Activated gamma-delta T cell (primary cell): Measurements from ENCODE around the gene URI1.
"Not testable (repeated sequence)": the region's sequence is repeated elsewhere in the genome, so short reads cannot be mapped to it uniquely, and the experiment has no call there.

ENCODE experiments used
- DNase-seq: peaks from one replicate; lab custom pipeline; 2025; lab: John Stamatoyannopoulos, UW

URI1 gene

DNA sequence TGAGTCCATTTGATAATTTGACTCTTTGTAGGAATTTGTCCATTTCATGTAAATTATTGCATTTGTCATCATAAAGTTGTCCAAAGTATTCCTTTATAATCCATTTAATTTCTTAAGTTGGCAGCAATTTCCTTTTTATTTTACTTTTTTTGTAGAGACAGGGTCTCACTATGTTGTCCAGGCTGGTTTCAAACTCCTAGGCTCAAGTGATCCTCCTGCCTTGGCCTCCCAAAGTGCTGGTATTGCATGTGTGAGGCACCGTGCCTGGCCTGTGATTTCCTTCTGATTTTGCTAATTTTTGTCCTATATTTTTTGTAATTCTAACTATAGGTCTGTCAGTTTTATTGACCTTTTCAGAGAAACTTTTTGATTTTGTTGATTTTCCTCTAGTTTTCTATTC lies 84.9 kb downstream of the URI1 start:
- no peak for DNase-seq

- DNase-seq, result no peak
These were observed 86.3 kb downstream of the URI1 start for GRCh38 chr19:30028118-30028991.

- DNase-seq, result no peak
These were observed 86.9 kb downstream of the URI1 start for GRCh38 chr19:30028992-30029343.

GRCh38 chr19:30029721-30030510 lies 87.9 kb downstream of the URI1 start:
- DNase-seq, result no peak

DNA sequence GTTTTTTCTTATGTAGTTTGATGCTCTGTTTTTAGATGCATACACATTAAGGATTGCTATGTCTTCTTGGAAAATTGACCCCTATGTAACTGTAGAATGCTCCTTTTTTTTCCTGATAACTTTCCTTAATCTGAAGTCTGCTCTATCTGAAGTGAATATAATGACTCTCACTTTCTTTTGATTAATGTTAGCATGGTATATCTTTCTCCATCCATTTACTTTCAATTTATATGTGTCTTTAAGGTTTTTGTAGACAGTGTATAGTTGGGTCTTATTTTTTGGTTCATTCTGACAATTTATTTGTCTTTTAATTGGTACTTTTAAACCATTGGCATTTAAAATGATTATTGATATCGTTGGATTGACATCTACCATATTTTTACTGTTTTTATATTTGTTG lies 92.3 kb downstream of the URI1 start:
- DNase-seq, result no peak

DNA sequence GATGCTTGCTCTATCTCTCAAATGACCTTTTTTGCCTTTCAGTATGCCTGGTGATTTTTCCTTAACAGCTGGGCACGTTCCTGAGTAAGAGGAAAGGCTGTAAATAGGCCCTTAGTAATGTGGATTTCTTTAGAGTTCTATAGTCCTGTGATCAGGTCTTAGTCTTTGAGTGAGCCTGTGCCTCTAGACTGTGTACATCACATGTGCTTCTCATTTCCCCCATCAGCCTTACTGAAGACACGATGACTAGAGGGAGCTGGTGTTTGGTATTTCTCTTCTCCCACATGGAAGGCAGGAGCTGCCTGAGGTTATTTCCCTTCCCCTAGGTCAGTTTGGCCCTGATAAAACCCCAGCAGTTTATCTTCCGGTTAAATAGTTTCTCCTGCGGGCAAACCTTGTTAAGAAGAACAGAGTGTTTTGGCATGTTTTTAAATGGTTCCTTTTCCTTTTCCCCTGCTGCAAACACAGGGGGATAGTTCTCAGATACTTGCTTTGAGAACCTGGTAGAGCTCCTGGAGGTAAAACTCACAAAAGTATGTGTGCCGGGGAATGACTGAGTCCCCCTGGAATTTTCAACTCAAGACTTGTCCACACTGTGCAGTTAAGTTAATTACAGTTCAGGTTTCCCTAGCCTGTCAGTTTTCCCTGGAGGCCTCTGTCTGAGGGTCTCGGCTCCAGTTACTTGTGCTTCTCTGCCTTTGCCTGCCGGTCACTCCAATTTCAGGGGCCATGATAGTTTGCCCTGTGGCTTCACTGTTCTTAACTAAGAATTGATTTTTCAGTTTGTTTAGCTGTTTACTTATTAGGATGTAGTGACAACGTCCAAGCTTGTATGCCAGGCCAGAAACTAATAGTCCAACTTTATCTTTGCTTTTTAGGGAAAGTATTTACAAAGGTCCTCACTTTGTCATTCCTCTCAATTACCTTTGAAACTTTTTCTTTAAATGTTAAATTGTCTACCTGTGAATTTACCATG lies 94.4 kb downstream of the URI1 start:
- DNase-seq, result no peak

DNA sequence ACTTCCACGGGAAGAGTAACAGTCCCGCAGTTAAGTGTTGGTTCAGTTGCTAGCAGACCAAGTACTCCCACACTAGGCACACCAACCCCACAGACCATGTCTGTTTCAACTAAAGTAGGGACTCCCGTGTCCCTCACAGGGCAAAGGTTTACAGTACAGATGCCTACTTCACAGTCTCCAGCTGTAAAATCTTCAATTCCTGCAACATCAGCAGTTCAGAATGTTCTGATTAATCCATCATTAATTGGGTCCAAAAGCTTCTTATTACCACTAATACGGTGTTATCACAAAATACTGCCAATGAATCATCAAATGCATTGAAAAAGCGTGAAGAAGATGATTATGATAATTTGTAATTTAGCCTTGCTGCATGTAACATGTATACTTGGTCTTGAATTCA lies 95.8 kb downstream of the URI1 start:
- DNase-seq, result no peak

DNA sequence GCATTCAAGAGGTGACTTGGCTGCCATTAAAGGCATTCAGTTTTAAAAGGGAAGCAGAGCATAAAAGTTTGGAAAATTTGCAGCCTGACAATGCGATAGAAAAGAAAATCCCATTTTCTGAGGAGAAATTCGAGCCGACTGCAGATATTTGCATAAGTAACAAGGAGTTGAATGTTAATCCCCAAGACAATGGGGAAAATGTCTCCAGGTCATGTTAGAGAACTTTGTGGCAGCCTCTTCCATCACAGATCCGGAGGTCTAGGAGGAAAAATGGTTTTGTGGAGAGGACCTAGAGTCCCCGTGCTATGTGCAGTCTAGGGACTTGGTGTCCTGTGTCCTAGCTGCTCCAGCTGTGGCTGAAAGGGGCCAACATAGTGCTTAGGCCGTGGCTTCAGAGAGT lies 99.9 kb downstream of the URI1 start:
- not testable (repeated sequence) for DNase-seq

- DNase-seq, result not testable (repeated sequence)
These were observed 101.0 kb downstream of the URI1 start for GRCh38 chr19:30043008-30043407.

DNA sequence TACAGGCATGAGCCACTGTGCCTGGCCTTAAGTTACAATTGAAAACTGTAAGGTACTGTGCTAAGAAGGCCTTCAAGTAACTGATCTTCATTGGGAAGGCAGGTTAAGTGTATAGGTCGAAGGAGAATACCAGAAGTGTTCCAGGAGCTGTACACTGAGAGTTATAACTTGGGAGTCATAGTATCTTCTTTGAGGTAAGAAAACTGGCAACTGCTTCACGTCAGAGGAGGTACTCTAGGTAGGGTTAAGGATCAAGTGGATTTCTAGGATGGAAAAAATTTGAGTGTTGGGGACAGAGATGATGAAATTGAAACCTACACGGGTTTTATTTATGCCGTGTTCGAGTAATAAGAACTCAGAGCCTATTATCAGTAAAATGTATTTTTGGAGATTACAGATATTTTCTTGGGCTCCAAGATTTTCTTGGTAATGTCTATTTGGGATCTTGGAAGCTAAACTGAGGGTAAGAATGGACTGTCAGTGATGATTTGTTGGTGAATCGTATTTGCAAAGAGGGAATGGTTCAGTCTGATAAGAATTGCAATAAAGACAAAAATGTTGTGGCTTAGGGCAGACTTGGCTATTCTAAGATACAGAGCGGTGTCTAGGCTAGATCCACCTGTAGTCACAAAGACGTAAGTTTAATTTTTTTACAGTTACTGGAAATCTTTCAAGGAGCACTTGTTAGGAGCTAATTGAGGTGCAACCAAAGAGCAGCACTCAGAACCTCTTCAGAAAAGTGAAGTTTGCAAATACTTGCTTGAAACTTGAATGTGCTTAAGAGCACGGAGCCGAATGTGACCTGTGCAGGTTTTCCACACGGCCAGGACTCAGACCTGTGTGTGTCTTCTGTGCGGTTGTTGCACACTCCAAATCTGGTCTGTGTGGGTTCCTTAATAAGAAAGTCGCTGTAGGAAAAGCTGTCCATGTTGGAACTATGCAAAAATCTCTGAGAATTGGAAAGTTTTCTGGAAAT lies 102.5 kb downstream of the URI1 start:
- DNase-seq, result no peak

- no peak for DNase-seq
These were observed 104.5 kb downstream of the URI1 start for GRCh38 chr19:30046522-30046921.

DNA sequence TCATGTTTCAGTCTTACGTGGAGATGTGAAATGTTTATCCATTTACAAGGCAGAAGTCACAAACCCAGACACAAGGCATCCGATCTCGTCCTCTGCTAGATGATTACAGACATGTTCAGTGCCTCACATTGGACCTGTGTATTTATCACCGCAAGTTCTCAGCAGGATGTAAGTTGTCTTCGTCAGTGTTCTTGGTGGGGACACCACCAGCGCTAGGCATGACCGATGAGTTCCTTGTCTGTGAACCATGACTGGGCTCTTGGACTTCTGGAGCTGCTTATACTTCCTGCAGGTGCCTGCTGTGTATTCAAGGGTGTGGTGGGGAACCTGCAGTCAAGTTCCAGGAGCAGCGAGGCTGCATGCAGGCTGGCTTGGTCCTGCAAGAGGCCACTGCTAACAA lies 105.4 kb downstream of the URI1 start:
- no peak for DNase-seq

DNA sequence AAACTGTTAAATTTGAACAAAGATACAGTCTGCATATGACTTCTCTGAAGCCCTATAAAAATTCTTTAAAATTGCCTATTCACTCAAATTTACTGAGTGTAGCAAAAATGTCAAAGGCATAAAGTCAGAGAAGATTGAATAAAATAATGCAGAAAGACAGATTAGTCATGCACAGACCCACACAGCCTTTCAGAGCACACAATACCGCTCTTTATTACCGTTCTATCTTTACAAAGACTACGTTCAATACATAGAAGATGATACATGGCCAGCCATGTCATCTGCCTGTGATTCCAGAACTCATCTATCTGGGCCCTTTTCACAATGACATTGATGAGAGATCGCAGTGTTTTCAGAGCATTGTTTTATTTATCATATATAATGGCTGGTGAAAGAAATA lies 107.2 kb downstream of the URI1 start:
- no peak for DNase-seq

- DNase-seq, result no peak
These were observed 108.0 kb downstream of the URI1 start for GRCh38 chr19:30049846-30050667.

DNA sequence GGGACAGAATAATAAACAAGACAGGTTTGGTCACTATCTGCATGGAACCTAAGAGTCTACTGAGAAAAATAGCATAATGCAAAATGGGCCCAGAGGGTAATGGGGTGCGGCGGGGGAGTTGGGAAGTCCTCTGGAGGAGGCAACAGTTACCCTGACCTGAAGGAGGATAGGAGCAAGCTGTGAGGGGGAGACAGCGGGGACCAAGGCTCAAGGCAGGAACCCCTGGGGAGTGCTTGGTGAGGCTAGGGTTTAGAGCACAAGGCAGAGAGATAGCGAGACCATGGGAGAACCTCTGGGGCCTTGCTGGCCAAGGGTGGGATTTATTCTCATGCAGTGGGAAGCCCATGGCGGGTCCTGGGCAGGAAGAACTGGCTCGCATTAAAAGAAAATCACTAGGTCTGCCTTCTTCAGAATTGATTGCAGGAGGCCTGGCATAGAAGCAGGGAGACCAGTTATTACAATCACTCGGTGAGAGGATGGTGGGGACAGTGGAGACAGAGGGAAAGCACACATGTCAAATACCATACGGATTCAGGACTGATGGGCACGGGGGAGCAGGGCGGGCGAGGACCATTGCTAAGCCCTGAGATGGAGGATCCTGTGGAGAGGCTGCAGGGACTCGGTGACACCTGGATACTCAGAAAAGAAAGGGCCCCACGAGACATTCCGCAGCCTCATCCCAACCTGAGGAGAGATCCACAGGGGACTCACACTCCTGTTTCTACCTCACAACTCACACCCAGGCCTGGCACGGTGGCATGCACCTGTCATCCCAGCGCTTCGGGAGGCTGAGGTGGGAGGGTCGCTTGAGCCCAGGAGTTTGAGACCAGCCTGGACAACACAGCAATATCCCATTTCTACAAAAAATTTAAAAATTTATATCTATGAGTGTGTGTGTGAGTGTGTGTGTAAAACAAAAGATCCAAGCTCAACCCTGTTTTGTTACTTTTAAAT lies 110.4 kb downstream of the URI1 start:
- DNase-seq, result no peak

DNA sequence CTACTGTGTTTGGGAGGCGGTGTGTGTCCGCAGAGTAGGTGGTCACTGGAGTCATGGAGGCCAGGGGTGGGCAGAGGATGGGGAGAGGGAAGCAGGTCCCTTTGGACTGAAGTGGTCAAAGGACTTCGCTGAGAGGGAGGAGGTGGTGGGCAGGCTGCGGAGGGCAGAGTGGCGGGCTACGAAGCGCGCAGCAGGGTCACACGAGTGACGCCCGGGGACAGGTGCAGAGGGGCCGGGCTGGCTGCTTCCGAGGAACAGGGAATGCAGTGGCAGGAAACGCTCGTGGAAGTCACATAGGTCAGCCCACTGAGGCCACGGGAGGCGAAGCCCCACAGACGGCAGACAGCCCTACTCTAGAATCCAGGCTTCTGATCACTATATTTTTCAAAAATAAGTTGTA lies 111.5 kb downstream of the URI1 start:
- no peak for DNase-seq

DNA sequence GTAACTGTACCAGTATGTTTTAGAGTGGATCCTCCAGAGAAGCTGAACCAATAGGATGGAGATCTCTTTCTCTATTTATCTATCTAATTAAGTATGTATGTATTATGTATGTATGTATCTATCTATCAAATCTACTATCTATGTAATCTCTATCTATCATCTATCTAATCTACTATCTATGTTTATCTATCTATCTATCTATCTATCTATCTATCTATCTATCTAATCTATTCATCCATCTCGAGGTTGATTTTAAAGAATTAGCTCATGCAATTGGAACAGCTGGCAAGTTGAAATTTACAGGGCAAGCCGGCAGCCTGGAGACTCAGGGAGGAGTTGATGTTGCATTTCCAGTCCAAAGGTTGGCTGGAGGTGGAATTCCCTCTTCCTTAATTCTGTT lies 112.2 kb downstream of the URI1 start:
- DNase-seq, result no peak

- no peak for DNase-seq
These were observed 114.5 kb downstream of the URI1 start for GRCh38 chr19:30056580-30056979.
